ENCODE measurements around the gene SPDYE18.
"Not testable (repeated sequence)": the region's sequence is repeated elsewhere in the genome, so short reads cannot be mapped to it uniquely, and the experiment has no call there.

SPDYE18 gene
- total RNA-seq, result 2.1 to 2.3 (median 2.3) reads per million in 3 donors

GRCh38 chr7:77062557-77062956 lies at the start of gene SPDYE18:
Gene SPDYE18 (minus strand): TSS chr7:77062558. CDS start chr7:77060512, 2,046 bp downstream.
- H3K4me1 ChIP-seq (ENCODE audit: control insufficient read depth, insufficient read depth, low read length, poor library complexity, severe bottlenecking); H3K27ac ChIP-seq (ENCODE audit: insufficient read depth, low read length, poor library complexity, severe bottlenecking); DNase-seq; H3K27me3 ChIP-seq (replicated peaks; ENCODE audit: control insufficient read depth, insufficient read depth, low read length, poor library complexity, severe bottlenecking); H3K4me3 ChIP-seq (ENCODE audit: insufficient read depth, low read depth, low read length, poor library complexity, severe bottlenecking); H3K36me3 ChIP-seq (ENCODE audit: control insufficient read depth, insufficient read depth, low read length); H3K9me3 ChIP-seq (ENCODE audit: control insufficient read depth, low read length): not testable (repeated sequence)

GRCh38 chr7:77108362-77108761 lies 46.0 kb upstream of the SPDYE18 start:
- not testable (repeated sequence) for H3K27ac ChIP-seq (ENCODE audit: insufficient read depth, low read length, poor library complexity, severe bottlenecking); H3K9me3 ChIP-seq (ENCODE audit: control insufficient read depth, low read length); H3K4me1 ChIP-seq (ENCODE audit: control insufficient read depth, insufficient read depth, low read length, poor library complexity, severe bottlenecking); H3K4me3 ChIP-seq (ENCODE audit: insufficient read depth, low read depth, low read length, poor library complexity, severe bottlenecking); H3K36me3 ChIP-seq (ENCODE audit: control insufficient read depth, insufficient read depth, low read length); H3K27me3 ChIP-seq (replicated peaks; ENCODE audit: control insufficient read depth, insufficient read depth, low read length, poor library complexity, severe bottlenecking); DNase-seq

GRCh38 chr7:77107659-77108058 lies 45.3 kb upstream of the SPDYE18 start:
- not testable (repeated sequence) for H3K27me3 ChIP-seq (replicated peaks; ENCODE audit: control insufficient read depth, insufficient read depth, low read length, poor library complexity, severe bottlenecking); H3K36me3 ChIP-seq (ENCODE audit: control insufficient read depth, insufficient read depth, low read length); H3K4me3 ChIP-seq (ENCODE audit: insufficient read depth, low read depth, low read length, poor library complexity, severe bottlenecking); H3K9me3 ChIP-seq (ENCODE audit: control insufficient read depth, low read length); H3K27ac ChIP-seq (ENCODE audit: insufficient read depth, low read length, poor library complexity, severe bottlenecking); H3K4me1 ChIP-seq (ENCODE audit: control insufficient read depth, insufficient read depth, low read length, poor library complexity, severe bottlenecking); DNase-seq

GRCh38 chr7:77105904-77106303 lies 43.5 kb upstream of the SPDYE18 start:
- not testable (repeated sequence) for H3K27ac ChIP-seq (ENCODE audit: insufficient read depth, low read length, poor library complexity, severe bottlenecking); DNase-seq; H3K4me1 ChIP-seq (ENCODE audit: control insufficient read depth, insufficient read depth, low read length, poor library complexity, severe bottlenecking); H3K9me3 ChIP-seq (ENCODE audit: control insufficient read depth, low read length); H3K4me3 ChIP-seq (ENCODE audit: insufficient read depth, low read depth, low read length, poor library complexity, severe bottlenecking); H3K27me3 ChIP-seq (replicated peaks; ENCODE audit: control insufficient read depth, insufficient read depth, low read length, poor library complexity, severe bottlenecking); H3K36me3 ChIP-seq (ENCODE audit: control insufficient read depth, insufficient read depth, low read length)

- not testable (repeated sequence) for H3K4me3 ChIP-seq (ENCODE audit: insufficient read depth, low read depth, low read length, poor library complexity, severe bottlenecking); H3K27ac ChIP-seq (ENCODE audit: insufficient read depth, low read length, poor library complexity, severe bottlenecking); H3K9me3 ChIP-seq (ENCODE audit: control insufficient read depth, low read length); H3K36me3 ChIP-seq (ENCODE audit: control insufficient read depth, insufficient read depth, low read length); H3K27me3 ChIP-seq (replicated peaks; ENCODE audit: control insufficient read depth, insufficient read depth, low read length, poor library complexity, severe bottlenecking); H3K4me1 ChIP-seq (ENCODE audit: control insufficient read depth, insufficient read depth, low read length, poor library complexity, severe bottlenecking); DNase-seq
These were observed 40.3 kb upstream of the SPDYE18 start for GRCh38 chr7:77102671-77103070.

- not testable (repeated sequence) for H3K4me3 ChIP-seq (ENCODE audit: insufficient read depth, low read depth, low read length, poor library complexity, severe bottlenecking); H3K9me3 ChIP-seq (ENCODE audit: control insufficient read depth, low read length); DNase-seq; H3K4me1 ChIP-seq (ENCODE audit: control insufficient read depth, insufficient read depth, low read length, poor library complexity, severe bottlenecking); H3K27me3 ChIP-seq (replicated peaks; ENCODE audit: control insufficient read depth, insufficient read depth, low read length, poor library complexity, severe bottlenecking); H3K27ac ChIP-seq (ENCODE audit: insufficient read depth, low read length, poor library complexity, severe bottlenecking); H3K36me3 ChIP-seq (ENCODE audit: control insufficient read depth, insufficient read depth, low read length)
These were observed 38.8 kb upstream of the SPDYE18 start for GRCh38 chr7:77101187-77101586.

- not testable (repeated sequence) for DNase-seq; H3K4me3 ChIP-seq (ENCODE audit: insufficient read depth, low read depth, low read length, poor library complexity, severe bottlenecking); H3K27me3 ChIP-seq (replicated peaks; ENCODE audit: control insufficient read depth, insufficient read depth, low read length, poor library complexity, severe bottlenecking); H3K36me3 ChIP-seq (ENCODE audit: control insufficient read depth, insufficient read depth, low read length); H3K4me1 ChIP-seq (ENCODE audit: control insufficient read depth, insufficient read depth, low read length, poor library complexity, severe bottlenecking); H3K9me3 ChIP-seq (ENCODE audit: control insufficient read depth, low read length); H3K27ac ChIP-seq (ENCODE audit: insufficient read depth, low read length, poor library complexity, severe bottlenecking)
These were observed 38.1 kb upstream of the SPDYE18 start for GRCh38 chr7:77100501-77100900.

GRCh38 chr7:77092301-77092700 lies 29.9 kb upstream of the SPDYE18 start:
- not testable (repeated sequence) for H3K27ac ChIP-seq (ENCODE audit: insufficient read depth, low read length, poor library complexity, severe bottlenecking); DNase-seq; H3K4me1 ChIP-seq (ENCODE audit: control insufficient read depth, insufficient read depth, low read length, poor library complexity, severe bottlenecking); H3K9me3 ChIP-seq (ENCODE audit: control insufficient read depth, low read length); H3K27me3 ChIP-seq (replicated peaks; ENCODE audit: control insufficient read depth, insufficient read depth, low read length, poor library complexity, severe bottlenecking); H3K36me3 ChIP-seq (ENCODE audit: control insufficient read depth, insufficient read depth, low read length); H3K4me3 ChIP-seq (ENCODE audit: insufficient read depth, low read depth, low read length, poor library complexity, severe bottlenecking)

GRCh38 chr7:77082192-77082591 lies 19.8 kb upstream of the SPDYE18 start:
- H3K4me3 ChIP-seq (ENCODE audit: insufficient read depth, low read depth, low read length, poor library complexity, severe bottlenecking); H3K4me1 ChIP-seq (ENCODE audit: control insufficient read depth, insufficient read depth, low read length, poor library complexity, severe bottlenecking); H3K27ac ChIP-seq (ENCODE audit: insufficient read depth, low read length, poor library complexity, severe bottlenecking); H3K36me3 ChIP-seq (ENCODE audit: control insufficient read depth, insufficient read depth, low read length); H3K27me3 ChIP-seq (replicated peaks; ENCODE audit: control insufficient read depth, insufficient read depth, low read length, poor library complexity, severe bottlenecking); H3K9me3 ChIP-seq (ENCODE audit: control insufficient read depth, low read length); DNase-seq: not testable (repeated sequence)

- not testable (repeated sequence) for H3K9me3 ChIP-seq (ENCODE audit: control insufficient read depth, low read length); H3K36me3 ChIP-seq (ENCODE audit: control insufficient read depth, insufficient read depth, low read length); H3K27ac ChIP-seq (ENCODE audit: insufficient read depth, low read length, poor library complexity, severe bottlenecking); H3K4me3 ChIP-seq (ENCODE audit: insufficient read depth, low read depth, low read length, poor library complexity, severe bottlenecking); H3K27me3 ChIP-seq (replicated peaks; ENCODE audit: control insufficient read depth, insufficient read depth, low read length, poor library complexity, severe bottlenecking); DNase-seq; H3K4me1 ChIP-seq (ENCODE audit: control insufficient read depth, insufficient read depth, low read length, poor library complexity, severe bottlenecking)
These were observed 17.9 kb upstream of the SPDYE18 start for GRCh38 chr7:77080236-77080635.

GRCh38 chr7:77079624-77080023 lies 17.3 kb upstream of the SPDYE18 start:
- H3K36me3 ChIP-seq (ENCODE audit: control insufficient read depth, insufficient read depth, low read length); DNase-seq; H3K27ac ChIP-seq (ENCODE audit: insufficient read depth, low read length, poor library complexity, severe bottlenecking); H3K9me3 ChIP-seq (ENCODE audit: control insufficient read depth, low read length); H3K4me1 ChIP-seq (ENCODE audit: control insufficient read depth, insufficient read depth, low read length, poor library complexity, severe bottlenecking); H3K4me3 ChIP-seq (ENCODE audit: insufficient read depth, low read depth, low read length, poor library complexity, severe bottlenecking); H3K27me3 ChIP-seq (replicated peaks; ENCODE audit: control insufficient read depth, insufficient read depth, low read length, poor library complexity, severe bottlenecking): not testable (repeated sequence)

Data from effector memory CD4-positive, alpha-beta T cell (primary cell).